GM12878 (cell line): ENCODE data around the gene MMP27. TPM values are rescaled to one million over a fixed set of nuclear protein-coding genes. Genes with fewer than 3 reads are reported as not detected.

Experiments used
- ATAC-seq: fragments of 200-7000 bp; cut with Tn5 transposase; 3 replicates; pipeline ENCODE4 v1.9.1; 2020; ENCODE audit warnings: mild to moderate bottlenecking, moderate library complexity
- BruUV-seq: library from RNA; stranded (reverse); fragments of 400-500 nt; replicated peaks from 2 replicates; lab custom pipeline; 2021; lab: Mats Ljungman, UMichigan
- CTCF ChIA-PET: fragments of 300-600 bp; sonication (Branson Sonifier 250); formaldehyde crosslinking; extraction: SDS; loops from one replicate; lab custom pipeline; 2021; ENCODE audit warnings: inconsistent platforms; lab: Yijun Ruan, JAX
- POLR2A ChIA-PET: fragments of 350-600 bp; formaldehyde crosslinking; extraction: SDS; loops from one replicate; lab custom pipeline; 2021; ENCODE audit warnings: inconsistent platforms; lab: Charles Lee
- RAD21 ChIA-PET: fragments of 300-600 bp; sonication (Branson Sonifier 250); formaldehyde crosslinking; loops from one replicate; lab custom pipeline; 2023; ENCODE audit warnings: antibody characterized with exemption; ENCODE audit not compliant: unreplicated experiment; lab: Charles Lee
- SMC1A ChIA-PET: fragments of 300-600 bp; sonication (Branson Sonifier 250); formaldehyde crosslinking; loops from one replicate; lab custom pipeline; 2023; ENCODE audit not compliant: unreplicated experiment, uncharacterized antibody; lab: Charles Lee
- DNase-seq: peaks from one replicate; pipeline ENCODE4 v3.0.0-alpha.2; 2011; ENCODE audit warnings: low read depth, low spot score
- FAIRE-seq: peaks from 3 replicates; lab custom pipeline; 2011; peaks lifted over from hg19 to GRCh38; lab: Jason Lieb, UNC
- H2AFZ ChIP-seq: 2 replicates; pipeline ENCODE4 v1.6.0; 2011; ENCODE audit warnings: low read depth, low read length, control low read depth; ENCODE audit not compliant: control insufficient read depth
- H3K27ac ChIP-seq: 2 replicates; pipeline ENCODE4 v1.5.1; 2011; ENCODE audit warnings: control low read depth; ENCODE audit not compliant: control insufficient read depth, insufficient read depth
- H3K27me3 ChIP-seq, 2 experiments: replicated peaks in 1 of 2; 2 replicates each; pipeline versions ENCODE4 v1.6.0 to v1.6.1; 2011; ENCODE audit warnings: low read length in 1 of 2; ENCODE audit not compliant: control insufficient read depth in 2 of 2, insufficient read depth in 2 of 2
- H3K36me3 ChIP-seq, 2 experiments: 2 replicates each; pipeline ENCODE4 v1.5.1; 2011; ENCODE audit warnings: low read length in 1 of 2; ENCODE audit not compliant: control insufficient read depth in 2 of 2, insufficient read depth in 2 of 2
- H3K4me1 ChIP-seq: 2 replicates; pipeline ENCODE4 v1.6.1; 2011; ENCODE audit warnings: mild to moderate bottlenecking, low read length, moderate library complexity, mixed read lengths; ENCODE audit not compliant: control insufficient read depth, insufficient read depth
- H3K4me2 ChIP-seq: 2 replicates; pipeline ENCODE4 v1.6.0; 2011; ENCODE audit warnings: control low read depth; ENCODE audit not compliant: control insufficient read depth, insufficient read depth
- H3K4me3 ChIP-seq: fragments of 200-600 bp; sonication (generic); 2 replicates; pipeline ENCODE4 v1.5.1; 2016
- H3K79me2 ChIP-seq: 2 replicates; pipeline ENCODE4 v1.6.0; 2011; ENCODE audit warnings: low read length; ENCODE audit not compliant: control insufficient read depth, insufficient read depth
- H3K9ac ChIP-seq: 2 replicates; pipeline ENCODE4 v1.8.0; 2011; ENCODE audit warnings: low read length, control low read depth, mixed read lengths; ENCODE audit not compliant: control insufficient read depth, insufficient read depth
- H3K9me3 ChIP-seq: replicated peaks from 3 replicates; pipeline ENCODE4 v1.5.1; 2011; ENCODE audit warnings: mild to moderate bottlenecking, low read length; ENCODE audit not compliant: control insufficient read depth, insufficient read depth
- H4K20me1 ChIP-seq: 2 replicates; pipeline ENCODE4 v1.6.0; 2011; ENCODE audit not compliant: control insufficient read depth, insufficient read depth
- CHD1 ChIP-seq: IDR thresholded peaks from 2 replicates; pipeline ENCODE4 v1.6.1; 2012; ENCODE audit warnings: low read depth, low read length, improper control_type of control experiment
- HCFC1 ChIP-seq: fragments of 150-350 bp; IDR thresholded peaks from 2 replicates; pipeline ENCODE4 v1.6.1; 2014; ENCODE audit warnings: low read length
- IKZF2 ChIP-seq, 2 experiments: fragments of 450-650 bp; IDR thresholded peaks; 2 replicates each; pipeline ENCODE4 v1.6.1; 2017; ENCODE audit warnings: mild to moderate bottlenecking in 2 of 2, moderate library complexity in 2 of 2
- NRF1 ChIP-seq: conservative IDR thresholded peaks from 2 replicates; pipeline ENCODE4 v1.6.1; 2011; ENCODE audit warnings: mild to moderate bottlenecking, low read depth, low read length, improper control_type of control experiment
- TCF3 ChIP-seq: IDR thresholded peaks from 2 replicates; pipeline ENCODE4 v1.6.1; 2012; ENCODE audit warnings: low read depth, mild to moderate bottlenecking, low read length, borderline replicate concordance; ENCODE audit not compliant: insufficient read depth
- YBX1 ChIP-seq: fragments of 450-650 bp; IDR thresholded peaks from 2 replicates; pipeline ENCODE4 v1.6.1; 2016; ENCODE audit warnings: antibody characterized with exemption
- ZNF24 ChIP-seq: fragments of 450-650 bp; IDR thresholded peaks from 2 replicates; pipeline ENCODE4 v1.6.1; 2017; ENCODE audit warnings: antibody characterized with exemption, mild to moderate bottlenecking
- ZNF622 ChIP-seq: fragments of 450-650 bp; IDR thresholded peaks from 2 replicates; pipeline ENCODE4 v1.6.1; 2017; ENCODE audit warnings: mild to moderate bottlenecking, inconsistent platforms
- WGBS: methylation state at CpG from one replicate; pipeline ENCODE4 v1.1.6; 2016; ENCODE audit warnings: low lambda C conversion rate; ENCODE audit not compliant: insufficient replicate concordance, insufficient coverage; ENCODE audit errors: missing lambda C conversion rate; 5-methylcytosine and 5-hydroxymethylcytosine counted together
- in situ Hi-C: fragments of 300-500 bp; cut with MboI; formaldehyde crosslinking; loops from 9 replicates; pipeline ENCODE4 v1.14.3; 2018; ENCODE audit warnings: mixed read lengths
- intact Hi-C: fragments of 100-400 bp; cut with micrococcal nuclease; formaldehyde crosslinking; loops from one replicate; pipeline ENCODE4 v1.14.2; 2022; ENCODE audit not compliant: unreplicated experiment
- polyA plus RNA-seq, 11 experiments: library from polyadenylated mRNA; depleted of rRNA in 4 of 11; unstranded in 6 of 11; stranded (reverse) in 5 of 11; fragments of >200 nt; fragmentation: Nextera tagmentation in 4 of 11; fragmentation: Illumina TruSeq in 1 of 11; extraction: Ambion mirVana in 4 of 11; extraction: Trizol in 1 of 11; gene quantifications; 1 replicate in 1 of 11; 2 replicates in 10 of 11; pipeline versions ENCODE4 v1.2.1 to v1.2.3, GENCODE V29; 2011 to 2016; ENCODE audit warnings: inconsistent platforms in 2 of 11, missing spikeins in 2 of 11, low read depth in 1 of 11
- total RNA-seq, 4 experiments: library from RNA; depleted of rRNA in 3 of 4; stranded (reverse); fragments of >200 nt in 3 of 4; fragmentation: Illumina TruSeq in 1 of 4; extraction: Trizol in 1 of 4; gene quantifications; 2 replicates each; pipeline versions ENCODE4 v1.2.1 to v1.2.3, GENCODE V29; 2013 to 2021
- TF ChIP-seq, protein P1 (sequence below): fragments of 150-350 bp; IDR thresholded peaks from 2 replicates; pipeline ENCODE4 v1.6.1; 2014; ENCODE audit warnings: mild to moderate bottlenecking, low read depth, low read length
- TF ChIP-seq, protein P2 (sequence below): fragments of 450-650 bp; IDR thresholded peaks from 2 replicates; pipeline ENCODE4 v1.6.1; 2017; ENCODE audit warnings: mild to moderate bottlenecking

The MMP27 gene
- total and polyA plus RNA-seq, 10 of the 15 experiments (the other 5 are each of a cell fraction or from before 2014, with no cell fraction given): not detected

DNA sequence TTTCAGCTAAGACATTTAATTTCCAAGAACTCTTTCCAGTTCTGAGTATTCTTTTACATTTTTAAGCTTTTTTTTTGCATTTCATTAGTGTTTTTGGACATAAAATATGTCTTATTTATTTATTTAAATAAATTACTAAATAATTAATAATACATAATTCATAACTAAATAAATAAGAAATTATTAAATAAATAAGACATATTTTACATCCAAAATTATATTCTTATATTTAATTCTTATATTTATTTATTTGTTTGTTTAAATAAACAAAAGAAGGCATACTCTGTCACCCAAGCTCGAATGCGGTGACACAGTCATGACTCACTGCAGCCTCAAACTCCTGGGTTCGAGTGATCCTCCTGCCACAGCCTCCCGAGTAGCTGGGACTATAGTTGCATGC lies 3.1 kb upstream of the MMP27 start:
- Histone ChIP-seq H3K27me3 (peaks cover 0 to 2% of the 10 kb centered on the region in 2 experiments; a peak in 2 of 4 replicates), H3K36me3 (no peaks in the 10 kb centered on the region), H3K9ac (no peak overlapping the region), H4K20me1 (no peaks in the 10 kb centered on the region), H3K4me1 (no peaks in the 10 kb centered on the region), H3K27ac (no peak overlapping the region), H2AFZ (no peak overlapping the region), H3K4me2 (no peak overlapping the region), H3K4me3 (no peak overlapping the region), H3K9me3 (no peaks in the 10 kb centered on the region), H3K79me2 (no peaks in the 10 kb centered on the region)
- 15% methylated on average over 4 of the region's 4 CpGs for WGBS
- ATAC-seq (no peak), DNase-seq (no peak), FAIRE-seq (no peak)
- ChIA-PET SMC1A (interaction anchor here (0.5 to 1.2 kb wide), 2 partner anchors 32 to 634 kb away, joined by 3 to 4 read pairs; no protein-coding TSS in a partner anchor), CTCF (interaction anchor here (0.7 kb wide), 1 partner anchor 38 kb away, joined by 3 read pairs; no protein-coding TSS in a partner anchor), POLR2A (no interaction called here), RAD21 (interaction anchor here (0.6 kb wide), 1 partner anchor 88 kb away, joined by 3 read pairs; no protein-coding TSS in a partner anchor)
- BruUV-seq: no TSS peak
- intact Hi-C loops (no loop called here), in situ Hi-C loops (no loop called here)
- TF ChIP-seq NRF1 (no peak), YBX1 (no peak), ZNF622 (no peak), IKZF2 (IDR thresholded peaks at IDR 0.05) (no peak), TCF3 (no peak)

DNA sequence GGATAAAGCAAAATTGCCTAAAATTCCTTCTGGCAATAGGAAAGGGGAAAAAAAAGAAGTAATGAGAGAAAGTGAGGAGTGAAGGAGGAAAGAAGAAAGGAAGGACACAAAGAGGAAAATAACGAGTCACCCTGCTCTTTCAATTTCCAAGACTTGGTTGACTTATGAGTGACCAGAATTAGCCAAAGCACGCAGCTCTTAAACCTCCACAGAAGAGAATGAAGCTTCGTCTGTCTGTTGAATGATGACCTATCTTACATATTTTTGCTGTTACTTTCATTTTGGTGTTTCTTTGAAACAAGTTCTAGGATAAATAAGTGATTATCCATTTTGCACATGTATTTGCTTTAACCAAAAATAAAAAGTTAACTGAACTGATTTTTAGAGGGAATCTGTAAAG lies 728 bp downstream of the MMP27 start:
- no peak overlapping the region for H3K27ac ChIP-seq
- ATAC-seq: no peak
- 2% methylated on average over 3 of the region's 3 CpGs for WGBS
- no peaks in the 10 kb centered on the region for H4K20me1 ChIP-seq
- CTCF ChIA-PET: interaction anchor here (0.7 kb wide), 1 partner anchor 436 kb away, joined by 5 read pairs; no protein-coding TSS in a partner anchor
- SMC1A ChIA-PET: no interaction called here
- intact Hi-C loops (no loop called here), in situ Hi-C loops (no loop called here)
- peaks cover 0 to 2% of the 10 kb centered on the region in 2 experiments; a peak in 1 of 4 replicates for H3K27me3 ChIP-seq
- no peak for DNase-seq
- H3K4me3 ChIP-seq: no peak overlapping the region
- no peak overlapping the region for H2AFZ ChIP-seq
- no peaks in the 10 kb centered on the region for H3K79me2 ChIP-seq
- H3K36me3 ChIP-seq: no peaks in the 10 kb centered on the region
- no TSS peak for BruUV-seq
- no peaks in the 10 kb centered on the region for H3K9me3 ChIP-seq
- FAIRE-seq: no peak
- POLR2A ChIA-PET: no interaction called here
- RAD21 ChIA-PET: interaction anchor here (1.0 kb wide), 1 partner anchor 38 kb away, joined by 3 read pairs; no protein-coding TSS in a partner anchor
- H3K4me1 ChIP-seq: no peaks in the 10 kb centered on the region
- H3K4me2 ChIP-seq: no peak overlapping the region
- H3K9ac ChIP-seq: no peak overlapping the region
- no peak for TF ChIP-seq CHD1
- no peak for TF ChIP-seq HCFC1
- no peak for TF ChIP-seq NRF1
- no peak for TF ChIP-seq ZNF24
- TF ChIP-seq, protein P1, sequence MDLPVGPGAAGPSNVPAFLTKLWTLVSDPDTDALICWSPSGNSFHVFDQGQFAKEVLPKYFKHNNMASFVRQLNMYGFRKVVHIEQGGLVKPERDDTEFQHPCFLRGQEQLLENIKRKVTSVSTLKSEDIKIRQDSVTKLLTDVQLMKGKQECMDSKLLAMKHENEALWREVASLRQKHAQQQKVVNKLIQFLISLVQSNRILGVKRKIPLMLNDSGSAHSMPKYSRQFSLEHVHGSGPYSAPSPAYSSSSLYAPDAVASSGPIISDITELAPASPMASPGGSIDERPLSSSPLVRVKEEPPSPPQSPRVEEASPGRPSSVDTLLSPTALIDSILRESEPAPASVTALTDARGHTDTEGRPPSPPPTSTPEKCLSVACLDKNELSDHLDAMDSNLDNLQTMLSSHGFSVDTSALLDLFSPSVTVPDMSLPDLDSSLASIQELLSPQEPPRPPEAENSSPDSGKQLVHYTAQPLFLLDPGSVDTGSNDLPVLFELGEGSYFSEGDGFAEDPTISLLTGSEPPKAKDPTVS: no peak
- TF ChIP-seq, protein P2, sequence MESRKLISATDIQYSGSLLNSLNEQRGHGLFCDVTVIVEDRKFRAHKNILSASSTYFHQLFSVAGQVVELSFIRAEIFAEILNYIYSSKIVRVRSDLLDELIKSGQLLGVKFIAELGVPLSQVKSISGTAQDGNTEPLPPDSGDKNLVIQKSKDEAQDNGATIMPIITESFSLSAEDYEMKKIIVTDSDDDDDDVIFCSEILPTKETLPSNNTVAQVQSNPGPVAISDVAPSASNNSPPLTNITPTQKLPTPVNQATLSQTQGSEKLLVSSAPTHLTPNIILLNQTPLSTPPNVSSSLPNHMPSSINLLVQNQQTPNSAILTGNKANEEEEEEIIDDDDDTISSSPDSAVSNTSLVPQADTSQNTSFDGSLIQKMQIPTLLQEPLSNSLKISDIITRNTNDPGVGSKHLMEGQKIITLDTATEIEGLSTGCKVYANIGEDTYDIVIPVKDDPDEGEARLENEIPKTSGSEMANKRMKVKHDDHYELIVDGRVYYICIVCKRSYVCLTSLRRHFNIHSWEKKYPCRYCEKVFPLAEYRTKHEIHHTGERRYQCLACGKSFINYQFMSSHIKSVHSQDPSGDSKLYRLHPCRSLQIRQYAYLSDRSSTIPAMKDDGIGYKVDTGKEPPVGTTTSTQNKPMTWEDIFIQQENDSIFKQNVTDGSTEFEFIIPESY: no peak
